K562 (cell line): ENCODE data around the gene RIPK3. TPM values are rescaled to one million over a fixed set of nuclear protein-coding genes. Genes with fewer than 3 reads are reported as not detected.

Experiments used
- ATAC-seq: fragments of 200-7000 bp; cut with Tn5 transposase; 3 replicates; pipeline ENCODE4 v1.9.1; 2020; ENCODE audit warnings: moderate library complexity
- BruUV-seq: library from RNA; stranded (reverse); fragments of 400-500 nt; replicated peaks from 2 replicates; lab custom pipeline; 2021; lab: Mats Ljungman, UMichigan
- CTCF ChIA-PET: fragments of 300-600 bp; formaldehyde crosslinking; extraction: SDS; loops from one replicate; lab custom pipeline; 2021; ENCODE audit warnings: low intra/inter-chr PET ratio; lab: Yijun Ruan, JAX
- POLR2A ChIA-PET: fragments of 300-600, 350-650 bp; sonication (Branson Sonifier 250); formaldehyde crosslinking; extraction: SDS; loops from one replicate; lab custom pipeline; 2021; ENCODE audit warnings: antibody characterized with exemption, inconsistent platforms; lab: Yijun Ruan, JAX
- DNase-seq, 4 experiments: peaks; one replicate each; pipeline versions ENCODE4 v3.0.0 to v3.0.0-alpha.2; 2011 to 2018; ENCODE audit warnings: low spot score in 3 of 4, mixed read lengths in 3 of 4; ENCODE audit errors: extremely low read depth in 1 of 4
- FAIRE-seq: peaks from 2 replicates; lab custom pipeline; 2011; peaks lifted over from hg19 to GRCh38; lab: Jason Lieb, UNC
- H2AFZ ChIP-seq: 2 replicates; pipeline ENCODE4 v1.6.0; 2011; ENCODE audit warnings: low read depth, low read length, control low read depth, inconsistent platforms
- H3K27ac ChIP-seq: fragments of 200-600 bp; 3 replicates; pipeline ENCODE4 v1.8.0; 2011; ENCODE audit warnings: low read depth, mild to moderate bottlenecking, control low read depth, inconsistent platforms, low read length, moderate library complexity, mixed read lengths; ENCODE audit errors: extremely low read depth
- H3K27me3 ChIP-seq, 2 experiments: fragments of 300-600 bp in 1 of 2; 2 replicates in 1 of 2; 3 replicates in 1 of 2; pipeline versions ENCODE4 v1.6.0 to v1.8.0; 2011; ENCODE audit warnings: inconsistent platforms in 2 of 2, low read length in 2 of 2, mild to moderate bottlenecking in 1 of 2, mixed read lengths in 1 of 2, moderate library complexity in 1 of 2; ENCODE audit not compliant: control insufficient read depth in 2 of 2, insufficient read depth in 2 of 2
- H3K36me3 ChIP-seq: fragments of 300-600 bp; 3 replicates; pipeline ENCODE4 v1.8.0; 2011; ENCODE audit warnings: mild to moderate bottlenecking, low read length, inconsistent platforms; ENCODE audit not compliant: control insufficient read depth, insufficient read depth
- H3K4me1 ChIP-seq, 2 experiments: fragments of 200-600 bp in 1 of 2; replicated peaks in 1 of 2; 2 replicates in 1 of 2; 3 replicates in 1 of 2; pipeline versions ENCODE4 v1.5.1 to v1.8.0; 2011; ENCODE audit warnings: inconsistent platforms in 2 of 2, low read length in 2 of 2, mild to moderate bottlenecking in 1 of 2, mixed read lengths in 1 of 2, moderate library complexity in 1 of 2; ENCODE audit not compliant: control insufficient read depth in 2 of 2, insufficient read depth in 2 of 2
- H3K4me2 ChIP-seq: 2 replicates; pipeline ENCODE4 v1.6.1; 2011; ENCODE audit warnings: low read length, control low read depth, inconsistent platforms, mixed read lengths; ENCODE audit not compliant: insufficient read depth
- H3K4me3 ChIP-seq: fragments of 200-600 bp; sonication (generic), shearing (Covaris generic); 2 replicates; pipeline ENCODE4 v1.5.1; 2016; ENCODE audit warnings: control low read depth, inconsistent platforms
- H3K79me2 ChIP-seq: fragments of 200-600 bp; 3 replicates; pipeline ENCODE4 v1.8.0; 2011; ENCODE audit warnings: low read length, inconsistent platforms; ENCODE audit not compliant: control insufficient read depth, insufficient read depth
- H3K9ac ChIP-seq, 2 experiments: 2 replicates each; pipeline versions ENCODE4 v1.6.0 to v1.6.1; 2011; ENCODE audit warnings: low read depth in 2 of 2, low read length in 2 of 2, control low read depth in 1 of 2, inconsistent platforms in 1 of 2, mild to moderate bottlenecking in 1 of 2, mixed read lengths in 1 of 2; ENCODE audit not compliant: insufficient read depth in 1 of 2
- H3K9me1 ChIP-seq: one replicate; pipeline ENCODE4 v1.6.0; 2011; ENCODE audit warnings: inconsistent platforms, mild to moderate bottlenecking, low read length, moderate library complexity; ENCODE audit not compliant: control insufficient read depth, insufficient read depth
- H3K9me3 ChIP-seq: replicated peaks from 2 replicates; pipeline ENCODE4 v1.5.1; 2011; ENCODE audit warnings: low read depth, low read length, inconsistent platforms; ENCODE audit not compliant: control insufficient read depth, insufficient read depth
- H4K20me1 ChIP-seq: replicated peaks from 2 replicates; pipeline ENCODE4 v1.6.1; 2011; ENCODE audit warnings: low read length, inconsistent platforms, mixed read lengths; ENCODE audit not compliant: control insufficient read depth, insufficient read depth
- BCL6 ChIP-seq: fragments of 250-450 bp; sonication (Bioruptor Pico); IDR thresholded peaks from 2 replicates; pipeline ENCODE4 v1.4.0; 2020
- CREB5 ChIP-seq: fragments of 250-450 bp; sonication (Bioruptor Pico); IDR thresholded peaks from 2 replicates; pipeline ENCODE4 v1.5.0; 2020; ENCODE audit warnings: mild to moderate bottlenecking
- HSF4 ChIP-seq: fragments of 250-450 bp; sonication (Bioruptor Pico); IDR thresholded peaks from 2 replicates; pipeline ENCODE4 v2.1.2; 2022; ENCODE audit warnings: mild to moderate bottlenecking, moderate library complexity, borderline replicate concordance
- ILK ChIP-seq: fragments of 450-650 bp; IDR thresholded peaks from 2 replicates; pipeline ENCODE4 v1.6.1; 2016; ENCODE audit warnings: missing genetic modification characterization, low read depth, mild to moderate bottlenecking, missing compliant biosample characterization, moderate library complexity, borderline replicate concordance
- U2AF2 ChIP-seq: fragments of 200-400 bp; formaldehyde crosslinking; optimal IDR thresholded peaks from 2 replicates; pipeline ENCODE3; 2017; ENCODE audit warnings: low read depth, mild to moderate bottlenecking, low read length
- XRCC4 ChIP-seq: IDR thresholded peaks from one replicate; pipeline ENCODE4 v1.6.1; 2011; ENCODE audit not compliant: insufficient read depth, insufficient read length; ENCODE audit errors: extremely low read depth
- ZNF449 ChIP-seq: fragments of 250-450 bp; sonication (Bioruptor Pico); IDR thresholded peaks from 2 replicates; pipeline ENCODE4 v1.8.0; 2022; ENCODE audit warnings: moderate library complexity, mild to moderate bottlenecking, inconsistent platforms
- ZZZ3 ChIP-seq: fragments of 450-650 bp; IDR thresholded peaks from 2 replicates; pipeline ENCODE4 v1.6.1; 2016; ENCODE audit warnings: antibody characterized with exemption, mild to moderate bottlenecking, moderate library complexity
- WGBS: fragments of 100-300 bp; shearing (Covaris generic); methylation state at CpG from one replicate; pipeline ENCODE4 v1.1.6; 2016; ENCODE audit warnings: low coverage, mixed read lengths; ENCODE audit not compliant: insufficient coverage; ENCODE audit errors: missing lambda C conversion rate; 5-methylcytosine and 5-hydroxymethylcytosine counted together
- in situ Hi-C: fragments of 300-500 bp; cut with MboI; formaldehyde crosslinking; loops from 4 replicates; pipeline ENCODE4 v1.15.0; 2018; ENCODE audit warnings: inconsistent platforms, mixed read lengths
- intact Hi-C: fragments of 100-400 bp; cut with micrococcal nuclease; formaldehyde crosslinking; loops from 2 replicates; pipeline ENCODE4 v1.14.2; 2022
- polyA plus RNA-seq, 8 experiments: library from polyadenylated mRNA; depleted of rRNA in 4 of 8; stranded (reverse) in 5 of 8; unstranded in 3 of 8; fragments of >200 nt; fragmentation: Nextera tagmentation in 2 of 8; fragmentation: Illumina TruSeq in 1 of 8; extraction: Ambion mirVana in 2 of 8; extraction: Trizol in 1 of 8; gene quantifications; 2 replicates each; pipeline versions ENCODE4 v1.2.1 to v1.2.3, GENCODE V29; 2011 to 2014; ENCODE audit warnings: inconsistent platforms in 1 of 8, missing spikeins in 1 of 8
- total RNA-seq, 7 experiments: library from RNA; depleted of rRNA in 6 of 7; stranded (reverse); fragments of >200 nt in 6 of 7; fragmentation: Illumina TruSeq in 2 of 7; extraction: Trizol in 2 of 7; gene quantifications; 2 replicates each; pipeline versions ENCODE4 v1.2.1 to v1.2.3, GENCODE V29; 2011 to 2021; ENCODE audit warnings: low replicate concordance in 1 of 7

Gene RIPK3
- total and polyA plus RNA-seq, 9 of the 15 experiments (the other 6 are each of a cell fraction or from before 2014, with no cell fraction given): 0.03 to 0.43 (median 0.28) TPM; not detected in 3

- no peak for DNase-seq
- Histone ChIP-seq H3K9me3 (no peaks in the 10 kb centered on the region; the same call in 1 of the 2 replicates), H3K4me1 (no peaks in the 10 kb centered on the region), H3K36me3 (no peaks in the 10 kb centered on the region), H3K9me1 (no peaks in the 10 kb centered on the region), H3K27me3 (no peaks in the 10 kb centered on the region), H3K4me2 (no peak overlapping the region), H3K27ac (no peak overlapping the region), H2AFZ (no peak overlapping the region), H3K79me2 (no peaks in the 10 kb centered on the region), H3K4me3 (no peak overlapping the region), H4K20me1 (no peaks in the 10 kb centered on the region), H3K9ac (no peak overlapping the region)
- no peak for FAIRE-seq
- TF ChIP-seq U2AF2 (no peak), CREB5 (no peak), HSF4 (CRISPR knock-in tag) (no peak), BCL6 (CRISPR knock-in tag) (no peak), XRCC4 (no peak), ZZZ3 (no peak), ZNF449 (CRISPR knock-in tag) (no peak), ILK (tag) (no peak)
- no peak for ATAC-seq
- 7% methylated on average over 2 of the region's 3 CpGs for WGBS
- in situ Hi-C loops (no loop called here), intact Hi-C loops (no loop called here)
- ChIA-PET CTCF (no interaction called here), POLR2A (no interaction called here)
- no TSS peak for BruUV-seq
These were observed 20.5 kb upstream of the RIPK3 start for GRCh38 chr14:24360281-24360680.
